CD4-positive, alpha-beta T cell treated with Interleukin-12 subunit alpha and Interleukin-12 subunit beta, for 1 hour (primary cell): ENCODE data around the gene HMGA1.
"Not testable (repeated sequence)": the region's sequence is repeated elsewhere in the genome, so short reads cannot be mapped to it uniquely, and the experiment has no call there.

ENCODE experiments used
- DNase-seq: peaks from one replicate; pipeline ENCODE4 v3.0.0-alpha.2; 2020

The HMGA1 gene

GRCh38 chr6:34241351-34242215, 4.9 kb downstream of the HMGA1 start:
- no peak for DNase-seq

- DNase-seq, result no peak
These were observed 5.8 kb downstream of the HMGA1 start for GRCh38 chr6:34242252-34243130.

- no peak for DNase-seq
These were observed 6.6 kb downstream of the HMGA1 start for GRCh38 chr6:34243131-34243771.

GRCh38 chr6:34243901-34244884, 7.5 kb downstream of the HMGA1 start:
- no peak for DNase-seq

- not testable (repeated sequence) for DNase-seq
These were observed 8.5 kb downstream of the HMGA1 start for GRCh38 chr6:34245032-34245760.

- DNase-seq, result not testable (repeated sequence)
These were observed 9.1 kb downstream of the HMGA1 start for GRCh38 chr6:34245761-34246140.

GRCh38 chr6:34246249-34246562, 9.5 kb downstream of the HMGA1 start:
- no peak for DNase-seq

- peak; percentile 65 for DNase-seq
These were observed 10.1 kb downstream of the HMGA1 start for GRCh38 chr6:34246563-34247391.

GRCh38 chr6:34247481-34248197, 11.0 kb downstream of the HMGA1 start:
- no peak for DNase-seq

- peak; percentile 58 for DNase-seq
These were observed 11.6 kb downstream of the HMGA1 start for GRCh38 chr6:34248198-34248726.

- DNase-seq, result peak; percentile 98
These were observed 12.2 kb downstream of the HMGA1 start, which contains the start of gene SMIM29 for GRCh38 chr6:34248727-34249468. Gene SMIM29, minus strand, starts transcription at chr6:34249006. Its CDS starts 1,215 bp downstream, at chr6:34247791.

GRCh38 chr6:34249469-34250261, 13.0 kb downstream of the HMGA1 start:
- DNase-seq, result no peak

GRCh38 chr6:34252395-34252794, 15.7 kb downstream of the HMGA1 start:
- not testable (repeated sequence) for DNase-seq

GRCh38 chr6:34259529-34260069, 22.9 kb downstream of the HMGA1 start:
- DNase-seq, result no peak

- DNase-seq, result no peak
These were observed 24.0 kb downstream of the HMGA1 start for GRCh38 chr6:34260576-34261267.

GRCh38 chr6:34263484-34263883, 26.8 kb downstream of the HMGA1 start:
- DNase-seq, result not testable (repeated sequence)

GRCh38 chr6:34267746-34268145, 31.1 kb downstream of the HMGA1 start:
- DNase-seq, result no peak
